Measurements from ENCODE around the gene FAM181B. TPM values are rescaled to one million over a fixed set of nuclear protein-coding genes. Genes with fewer than 3 reads are reported as not detected.

The FAM181B gene
- total and polyA plus RNA-seq, 2 donors (not counting 3 experiments of a cell fraction or from before 2014, with no cell fraction given) = not detected

DNA sequence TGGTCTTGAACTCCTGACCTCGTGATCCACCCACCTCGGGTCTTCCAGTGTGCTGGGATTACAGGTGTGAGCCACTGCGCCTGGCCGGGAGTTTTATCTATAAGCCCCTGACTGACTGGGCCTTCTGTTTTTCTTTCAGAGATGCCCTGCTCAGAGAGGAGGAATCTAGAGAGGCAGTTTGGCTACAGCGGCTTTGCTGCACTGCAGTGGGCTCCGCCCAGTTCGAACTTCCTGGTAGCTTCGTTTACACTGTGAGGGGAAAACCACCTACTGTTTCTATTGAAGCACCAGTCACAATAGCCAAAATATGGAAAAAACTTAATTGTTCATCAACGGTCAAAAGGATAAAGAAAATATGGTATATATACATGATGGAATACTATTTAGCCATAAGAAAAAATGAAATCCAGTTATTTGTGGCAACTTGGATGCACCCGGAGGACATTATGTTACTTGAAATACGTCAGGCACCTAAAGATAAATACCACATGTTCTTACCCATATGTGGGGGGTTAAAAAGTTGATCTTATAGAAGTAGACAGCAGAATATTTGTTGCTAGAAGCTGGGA lies 31.9 kb upstream of the FAM181B start:
- H4K20me1 ChIP-seq (replicated peaks; ENCODE audit: control insufficient read depth, extremely low read depth, insufficient read depth, low read length) = no peaks in the 10 kb centered on the region
- H3K36me3 ChIP-seq (ENCODE audit: control insufficient read depth in 2 of 2, extremely low read depth in 1 of 2, insufficient read depth in 2 of 2, low read length in 2 of 2) = no peaks in the 10 kb centered on the region
- intact Hi-C loops (cut with micrococcal nuclease) = no loop called here
- no TSS peak for BruUV-seq (replicated peaks)
- no peaks in the 10 kb centered on the region for H3K9me3 ChIP-seq (replicated peaks; ENCODE audit: control insufficient read depth, insufficient read depth, low read length)
- H3K27me3 ChIP-seq (ENCODE audit: control insufficient read depth in 2 of 2, insufficient read depth in 2 of 2, low read length in 2 of 2) = peaks cover 2 to 4% of the 10 kb centered on the region in 2 experiments
- H3K9ac ChIP-seq (replicated peaks; ENCODE audit: extremely low read depth, insufficient read depth, low read length) = no peak overlapping the region
- no peak overlapping the region for H3K27ac ChIP-seq (ENCODE audit: insufficient read depth, low read depth, low read length)
- DNase-seq (ENCODE audit: low read depth, low spot score) (no peak), FAIRE-seq (no peak)
- no peaks in the 10 kb centered on the region for H3K79me2 ChIP-seq (ENCODE audit: control insufficient read depth, insufficient read depth, low read length)
- H3K4me3 ChIP-seq (replicated peaks in 1 of 3; ENCODE audit: insufficient read depth in 1 of 3, low read depth in 1 of 3, low read length in 3 of 3) = no peak overlapping the region
- ChIA-PET POLR2A (no interaction called here), CTCF (no interaction called here)
- TF ChIP-seq EZH2 (IDR thresholded peaks at IDR 0.05; ENCODE audit: borderline replicate concordance, low read depth, low read length, severe bottlenecking) (no peak), POLR2A (IDR thresholded peaks at IDR 0.05; ENCODE audit: low read depth, low read length) (no peak), GATA2 (IDR thresholded peaks at IDR 0.05; ENCODE audit: insufficient read depth, insufficient read length, low read depth, low read length) (no peak), MAX (IDR thresholded peaks at IDR 0.05; ENCODE audit: insufficient read depth, insufficient read length) (no peak), MYC (IDR thresholded peaks at IDR 0.05; ENCODE audit: low read depth, low read length) (no peak), POLR2AphosphoS5 (IDR thresholded peaks at IDR 0.05; ENCODE audit: insufficient read depth, low read depth, low read length) (no peak), FOS (IDR thresholded peaks at IDR 0.05; ENCODE audit: borderline replicate concordance, insufficient read depth, low read length) (no peak), JUN (IDR thresholded peaks at IDR 0.05; ENCODE audit: borderline replicate concordance, insufficient read depth, insufficient read length, low read depth) (no peak)
- TF ChIP-seq, protein P1, sequence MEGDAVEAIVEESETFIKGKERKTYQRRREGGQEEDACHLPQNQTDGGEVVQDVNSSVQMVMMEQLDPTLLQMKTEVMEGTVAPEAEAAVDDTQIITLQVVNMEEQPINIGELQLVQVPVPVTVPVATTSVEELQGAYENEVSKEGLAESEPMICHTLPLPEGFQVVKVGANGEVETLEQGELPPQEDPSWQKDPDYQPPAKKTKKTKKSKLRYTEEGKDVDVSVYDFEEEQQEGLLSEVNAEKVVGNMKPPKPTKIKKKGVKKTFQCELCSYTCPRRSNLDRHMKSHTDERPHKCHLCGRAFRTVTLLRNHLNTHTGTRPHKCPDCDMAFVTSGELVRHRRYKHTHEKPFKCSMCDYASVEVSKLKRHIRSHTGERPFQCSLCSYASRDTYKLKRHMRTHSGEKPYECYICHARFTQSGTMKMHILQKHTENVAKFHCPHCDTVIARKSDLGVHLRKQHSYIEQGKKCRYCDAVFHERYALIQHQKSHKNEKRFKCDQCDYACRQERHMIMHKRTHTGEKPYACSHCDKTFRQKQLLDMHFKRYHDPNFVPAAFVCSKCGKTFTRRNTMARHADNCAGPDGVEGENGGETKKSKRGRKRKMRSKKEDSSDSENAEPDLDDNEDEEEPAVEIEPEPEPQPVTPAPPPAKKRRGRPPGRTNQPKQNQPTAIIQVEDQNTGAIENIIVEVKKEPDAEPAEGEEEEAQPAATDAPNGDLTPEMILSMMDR (IDR thresholded peaks at IDR 0.05; ENCODE audit: extremely low read depth in 1 of 2, insufficient read depth in 1 of 2, low read depth in 1 of 2, low read length in 2 of 2) = no peak
- dilution Hi-C loops (cut with MboI; ENCODE audit: extremely low pct_ligation_motif_present, low sequenced_read_pairs) = no loop called here
- H3K4me1 ChIP-seq (ENCODE audit: control insufficient read depth, extremely low read depth, insufficient read depth, low read length) = no peaks in the 10 kb centered on the region
- H2AFZ ChIP-seq (ENCODE audit: low read depth, low read length) = no peak overlapping the region
- no peaks in the 10 kb centered on the region for H3K9me1 ChIP-seq (replicated peaks; ENCODE audit: control insufficient read depth, extremely low read depth, insufficient read depth, low read length)
- no peak overlapping the region for H3K4me2 ChIP-seq (ENCODE audit: insufficient read depth, low read length)
